H1 (cell line): Measurements from ENCODE around the gene PMM1. TPM values are rescaled to one million over a fixed set of nuclear protein-coding genes. Genes with fewer than 3 reads are reported as not detected.

Source experiments
- BCL11A ChIP-seq, 2 experiments: IDR thresholded peaks; one replicate each; pipeline ENCODE4 v1.6.1; 2011; ENCODE audit warnings: low read depth in 2 of 2, low read length in 2 of 2, mild to moderate bottlenecking in 2 of 2
- CEBPB ChIP-seq: IDR thresholded peaks from 2 replicates; pipeline ENCODE4 v1.6.1; 2012; ENCODE audit warnings: low read depth, low read length
- CHD1 ChIP-seq: IDR thresholded peaks from 2 replicates; pipeline ENCODE4 v1.6.1; 2012; ENCODE audit warnings: low read depth, low read length, improper control_type of control experiment
- EGR1 ChIP-seq: IDR thresholded peaks from 2 replicates; pipeline ENCODE4 v1.6.1; 2011; ENCODE audit warnings: low read depth, low read length, borderline replicate concordance
- GTF2F1 ChIP-seq: IDR thresholded peaks from 2 replicates; pipeline ENCODE4 v1.6.1; 2012; ENCODE audit warnings: low read depth, low read length, improper control_type of control experiment, borderline replicate concordance
- NRF1 ChIP-seq: IDR thresholded peaks from 2 replicates; pipeline ENCODE4 v1.6.1; 2011; ENCODE audit warnings: mild to moderate bottlenecking, low read depth, low read length, improper control_type of control experiment
- PHF8 ChIP-seq: fragments of 200-600 bp; sonication (generic); conservative IDR thresholded peaks from 2 replicates; pipeline ENCODE4 v1.7.1; 2012; ENCODE audit warnings: low read depth, mild to moderate bottlenecking, inconsistent platforms, low read length, moderate library complexity
- RAD21 ChIP-seq, 2 experiments: IDR thresholded peaks in 1 of 2; conservative IDR thresholded peaks in 1 of 2; 2 replicates each; pipeline ENCODE4 v1.6.1; 2011; ENCODE audit warnings: low read depth in 2 of 2, low read length in 2 of 2, improper control_type of control experiment in 1 of 2, inconsistent platforms in 1 of 2, mild to moderate bottlenecking in 1 of 2, moderate library complexity in 1 of 2
- RBBP5 ChIP-seq: IDR thresholded peaks from 2 replicates; pipeline ENCODE4 v1.7.1; 2012; ENCODE audit warnings: low read depth, mild to moderate bottlenecking, inconsistent platforms, low read length, moderate library complexity, borderline replicate concordance
- RFX5 ChIP-seq: IDR thresholded peaks from 2 replicates; pipeline ENCODE4 v1.6.1; 2011; ENCODE audit warnings: low read depth, low read length, improper control_type of control experiment, borderline replicate concordance
- SIRT6 ChIP-seq: IDR thresholded peaks from one replicate; pipeline ENCODE4 v1.7.1; 2012; ENCODE audit warnings: low read length, inconsistent platforms
- SP1 ChIP-seq: IDR thresholded peaks from 2 replicates; pipeline ENCODE4 v1.6.1; 2011; ENCODE audit warnings: low read depth, low read length
- SP4 ChIP-seq: IDR thresholded peaks from 2 replicates; pipeline ENCODE4 v1.6.1; 2012; ENCODE audit warnings: low read length, inconsistent platforms
- USF2 ChIP-seq: IDR thresholded peaks from 2 replicates; pipeline ENCODE4 v1.6.1; 2011; ENCODE audit warnings: low read length, improper control_type of control experiment
- ZNF274 ChIP-seq: IDR thresholded peaks from 2 replicates; pipeline ENCODE4 v1.7.0; 2012; ENCODE audit warnings: low read length, borderline replicate concordance; ENCODE audit errors: extremely low read depth
- polyA plus RNA-seq, 7 experiments: library from polyadenylated mRNA; depleted of rRNA in 3 of 7; stranded (reverse) in 5 of 7; unstranded in 2 of 7; fragments of >200 nt in 5 of 7; fragments of 200-250 nt in 2 of 7; gene quantifications; 1 replicate in 5 of 7; 2 replicates in 1 of 7; 4 replicates in 1 of 7; pipeline versions ENCODE4 v1.2.1 to v1.2.3, GENCODE V29; 2011 to 2013; ENCODE audit warnings: missing spikeins in 2 of 7, mixed read lengths in 2 of 7
- total RNA-seq: library from RNA; stranded (reverse); fragmentation: NEBNext Ultra II Directional; extraction: Animal tissue kit (Norgen Biotek cat#: 25700); gene quantifications from 2 replicates; pipeline ENCODE4 v1.2.1, GENCODE V29; 2021

PMM1 gene
- total and polyA plus RNA-seq, 2 of the 8 experiments (the other 6 are each of a cell fraction or from before 2014, with no cell fraction given), result 11.3 to 20.0 TPM

DNA sequence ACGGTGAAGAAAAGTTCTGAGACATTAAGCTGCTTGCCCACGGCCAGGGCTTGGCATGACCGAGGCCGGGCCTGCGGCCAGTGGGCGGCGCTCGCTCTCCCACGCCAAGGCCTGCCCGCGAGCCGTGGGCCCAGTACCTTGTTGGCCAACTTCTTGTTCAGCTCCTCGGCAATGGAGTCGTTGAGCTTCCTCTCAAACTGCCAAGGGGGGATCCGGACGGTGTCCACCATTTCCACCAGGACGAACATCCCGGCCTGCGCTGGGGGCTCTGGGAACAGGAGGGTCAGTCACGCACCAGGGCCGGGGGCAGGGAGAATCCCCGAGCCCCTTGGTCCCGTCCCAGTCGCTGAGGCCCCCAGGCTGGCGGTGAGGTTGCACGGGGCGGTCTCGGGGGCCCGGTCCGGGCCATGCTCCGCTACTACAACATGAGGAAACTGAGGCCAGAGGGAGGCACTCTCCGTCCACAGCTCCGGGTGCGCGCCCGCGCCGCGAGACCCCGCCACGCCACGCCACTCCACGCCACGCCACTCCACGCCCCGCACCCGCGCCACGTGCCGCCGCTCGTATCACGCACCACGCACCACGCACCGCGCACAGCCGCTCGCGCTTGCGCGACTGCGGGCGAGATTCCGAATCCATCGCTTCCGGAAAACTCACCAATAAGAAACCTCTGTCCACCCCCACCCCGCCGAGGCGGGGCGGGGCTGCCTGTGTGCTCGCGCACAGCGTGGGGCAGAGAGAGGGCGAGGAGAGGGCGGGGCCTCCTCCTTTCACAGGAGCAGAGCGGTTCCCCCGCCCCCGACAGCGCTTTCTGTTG is 45.6 kb downstream of the PMM1 start, which contains the start of gene POLR3H (continued):
- TF ChIP-seq EGR1 (no peak), ZNF274 (no peak), RAD21 (IDR thresholded peaks at IDR 0.05 in 1 of 2, conservative IDR thresholded peaks at IDR 0.05 in 1 of 2; ENCODE audit: low read depth in 2 of 2, low read length in 2 of 2) (peak in 1 of 2 experiments; percentile 29; a peak in 2 of 4 replicates), BCL11A (IDR thresholded peaks at IDR 0.05; ENCODE audit: low read depth in 2 of 2, low read length in 2 of 2) (no peak), CHD1 (no peak), RBBP5 (peak; percentile 95), USF2 (no peak), SP4 (no peak), NRF1 (peak; percentile 51), GTF2F1 (no peak), SIRT6 (no peak), SP1 (peak; percentile 71), CEBPB (no peak), PHF8 (peak; percentile 56), RFX5 (no peak)
